HG03025 (cell line): ENCODE data around the gene TTC27.
A peak's percentile ranks its signal among the peaks of the same experiment; 100 is the strongest.

Experiments used
- ATAC-seq: cut with Tn5 transposase; IDR thresholded peaks from one replicate; pipeline ENCODE4 v1.9.1; 2021; ENCODE audit warnings: mild to moderate bottlenecking, moderate library complexity; ENCODE audit not compliant: unreplicated experiment, low FRiP score

TTC27 gene

DNA sequence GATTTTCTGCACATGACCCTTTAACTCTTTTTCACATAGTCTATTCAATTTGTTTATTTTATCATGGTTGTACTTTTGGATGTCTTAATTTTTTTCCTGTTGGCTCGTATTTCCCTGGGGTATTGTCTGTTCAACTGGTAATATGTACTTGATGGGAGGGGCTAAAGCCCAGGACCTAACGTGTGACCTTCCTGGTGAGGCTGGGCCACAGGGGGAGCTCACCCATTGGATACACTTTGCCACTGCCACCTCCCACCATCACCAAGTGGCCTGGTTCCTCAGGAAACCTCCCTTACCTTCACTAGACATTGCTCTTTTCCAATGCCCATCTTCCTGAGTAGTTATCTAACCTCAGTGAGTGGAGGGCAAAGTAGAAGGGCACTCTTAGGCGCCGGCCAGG is 175.0 kb downstream of the TTC27 start:
- ATAC-seq: no peak

DNA sequence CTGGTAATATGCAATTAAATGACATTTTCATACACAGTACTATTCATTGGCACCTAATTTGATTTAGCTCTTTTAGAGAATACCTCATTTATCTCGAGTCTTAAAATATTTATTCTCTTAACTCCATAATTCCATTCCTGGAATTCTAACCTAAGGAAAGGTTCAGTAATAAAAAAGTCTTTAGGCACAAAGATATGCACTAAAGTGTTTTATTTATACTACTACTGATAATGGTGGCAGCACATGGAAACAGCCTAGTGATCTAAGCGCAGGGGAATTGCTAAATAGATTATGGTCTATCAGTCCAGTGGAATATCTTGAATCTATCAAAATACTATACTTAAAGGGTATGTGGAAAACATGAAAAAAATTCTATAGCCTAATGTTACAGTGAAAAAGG is 176.4 kb downstream of the TTC27 start:
- ATAC-seq: no peak

DNA sequence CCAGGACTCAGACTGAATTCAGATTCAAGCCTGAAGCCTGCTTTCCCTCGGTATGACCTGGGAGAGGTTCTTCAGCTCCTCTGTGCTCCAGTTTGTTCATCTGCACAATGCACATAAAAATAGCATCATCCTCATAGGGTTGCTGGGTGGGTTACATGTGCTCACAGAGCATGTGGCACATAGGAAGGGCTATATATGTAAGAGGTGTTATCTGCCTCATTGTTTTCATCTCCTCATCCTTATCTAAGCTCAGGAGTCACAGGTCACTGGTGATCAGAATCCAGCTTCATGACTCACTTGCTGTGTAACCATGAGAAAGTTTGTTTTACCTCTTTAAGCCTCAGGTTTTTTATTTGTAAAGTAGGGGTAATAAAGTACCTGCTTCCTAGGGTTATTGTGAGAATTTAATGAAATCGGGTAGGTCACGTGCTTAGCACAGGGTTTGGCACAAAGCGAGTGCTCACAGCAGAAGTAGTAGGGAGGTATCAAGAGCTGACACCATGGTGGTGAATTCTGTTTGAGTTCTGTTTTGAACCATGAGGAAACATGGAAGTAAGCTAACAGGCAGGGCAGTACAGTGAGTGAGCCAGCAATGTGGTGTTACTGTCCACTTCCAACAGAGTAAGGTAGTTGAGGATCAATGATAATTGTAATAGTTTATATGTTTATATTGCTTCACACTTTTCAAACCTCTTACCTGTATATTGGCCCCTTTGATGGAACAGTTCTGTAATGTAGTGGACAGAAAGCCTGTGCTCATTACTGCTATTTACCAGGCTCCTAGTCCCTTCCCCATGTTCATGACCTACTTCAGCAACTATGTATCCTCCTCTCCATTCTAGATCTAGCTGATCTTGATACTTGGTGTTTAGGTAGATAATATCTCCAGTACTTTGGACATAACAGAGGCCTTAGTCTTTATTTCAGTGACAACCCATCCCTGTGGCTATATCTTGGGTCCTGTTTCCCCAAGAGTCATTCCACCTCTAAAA is 177.6 kb downstream of the TTC27 start:
- no peak for ATAC-seq

DNA sequence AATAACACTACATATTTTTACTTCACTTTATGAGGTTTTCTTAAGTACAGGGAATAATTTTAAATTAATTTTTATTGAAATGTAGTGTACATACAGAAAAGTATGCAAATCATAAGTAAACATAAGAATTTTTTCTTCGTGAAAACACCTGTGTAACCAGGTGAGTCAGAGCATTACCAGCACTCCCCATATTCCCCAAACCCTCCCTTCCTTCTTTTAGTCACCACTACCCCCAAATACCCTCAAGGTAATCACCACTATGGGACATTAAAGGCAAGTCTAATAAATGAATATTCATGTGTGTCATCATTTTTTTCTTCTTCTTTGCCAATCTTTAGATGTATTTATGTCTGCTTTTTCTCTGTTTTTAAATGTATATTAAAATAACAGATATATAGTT is 179.0 kb downstream of the TTC27 start:
- no peak for ATAC-seq

DNA sequence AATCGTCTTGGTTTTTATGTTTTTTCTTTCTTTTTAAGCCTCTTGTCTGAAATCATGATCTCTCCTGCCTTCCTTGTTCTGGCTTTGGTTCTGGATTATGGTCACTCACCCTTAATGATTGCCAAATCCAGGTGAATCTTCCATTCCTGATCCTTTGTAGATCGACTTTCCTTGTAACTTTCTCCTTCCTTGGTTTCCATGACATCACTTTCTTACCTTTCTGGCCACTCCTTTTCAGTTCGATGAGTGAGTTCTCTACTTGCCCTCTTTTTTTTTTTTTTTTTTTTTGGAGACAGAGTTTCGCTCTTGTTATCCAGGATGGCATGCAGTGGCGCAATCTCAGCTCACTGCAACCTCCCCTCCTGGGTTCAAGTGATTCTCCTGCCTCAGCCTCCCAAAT is 179.8 kb downstream of the TTC27 start:
- ATAC-seq: no peak

DNA sequence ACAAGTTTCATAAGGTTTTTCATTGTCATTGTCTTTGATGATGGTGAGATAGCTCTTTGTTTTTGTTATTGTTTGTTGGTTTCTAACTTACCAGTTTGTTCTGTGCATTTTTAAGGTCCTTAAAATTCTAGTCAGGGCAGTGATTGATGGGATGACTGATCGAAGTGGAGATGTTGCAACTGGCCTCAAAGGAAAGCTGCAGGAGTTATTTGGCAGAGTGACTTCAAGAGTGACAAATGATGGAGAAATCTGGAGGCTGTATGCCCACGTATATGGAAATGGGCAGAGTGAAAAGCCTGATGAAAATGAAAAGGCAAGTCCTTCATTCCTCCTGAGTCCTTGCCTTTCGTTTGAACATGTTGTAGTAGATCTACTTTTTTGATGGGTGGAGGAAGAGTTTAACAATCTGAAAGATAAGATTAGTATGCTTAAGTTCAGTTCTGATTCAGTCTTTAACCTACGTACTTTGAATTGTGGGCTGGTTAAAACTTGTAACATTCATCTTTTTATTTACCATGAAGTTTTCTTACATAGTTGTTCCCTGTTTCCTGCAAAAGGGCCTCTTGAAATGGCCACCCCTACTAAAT is 183.2 kb downstream of the TTC27 start:
- no peak for ATAC-seq

DNA sequence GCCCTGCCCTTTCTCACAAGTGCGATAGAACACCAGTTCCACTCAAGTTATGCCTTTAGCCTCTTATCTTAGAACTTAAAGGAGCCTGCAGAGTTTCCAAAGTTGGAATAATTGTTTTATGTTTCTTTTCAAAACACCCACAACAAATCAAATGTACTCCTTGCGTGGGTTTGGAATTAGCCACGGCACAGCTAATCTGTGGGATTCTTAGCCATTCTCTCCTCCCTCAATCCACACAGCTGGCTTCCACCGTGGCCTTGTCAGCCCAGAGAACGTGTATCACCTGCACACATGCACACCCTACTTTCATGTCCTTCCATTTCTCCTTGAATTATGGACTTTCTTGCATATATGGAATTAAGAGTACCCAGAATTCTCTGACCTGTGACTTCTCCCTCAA is 183.8 kb downstream of the TTC27 start:
- ATAC-seq: no peak

DNA sequence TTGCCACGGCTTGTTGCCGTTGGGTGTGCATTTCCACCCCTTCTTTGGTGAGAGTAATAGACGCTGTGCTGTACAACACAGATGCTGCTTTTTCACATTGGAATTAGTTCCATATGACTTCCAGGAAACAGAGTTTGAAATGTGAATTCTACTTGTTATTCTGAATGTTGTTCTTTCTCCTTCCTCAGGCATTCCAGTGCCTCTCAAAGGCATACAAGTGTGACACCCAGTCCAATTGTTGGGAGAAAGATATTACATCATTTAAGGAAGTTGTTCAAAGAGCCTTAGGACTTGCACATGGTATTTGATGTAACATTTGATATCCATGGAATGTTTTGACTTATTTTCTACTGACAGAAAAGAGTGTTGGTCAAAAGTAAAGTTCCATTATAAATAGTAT is 184.5 kb downstream of the TTC27 start:
- no peak for ATAC-seq

DNA sequence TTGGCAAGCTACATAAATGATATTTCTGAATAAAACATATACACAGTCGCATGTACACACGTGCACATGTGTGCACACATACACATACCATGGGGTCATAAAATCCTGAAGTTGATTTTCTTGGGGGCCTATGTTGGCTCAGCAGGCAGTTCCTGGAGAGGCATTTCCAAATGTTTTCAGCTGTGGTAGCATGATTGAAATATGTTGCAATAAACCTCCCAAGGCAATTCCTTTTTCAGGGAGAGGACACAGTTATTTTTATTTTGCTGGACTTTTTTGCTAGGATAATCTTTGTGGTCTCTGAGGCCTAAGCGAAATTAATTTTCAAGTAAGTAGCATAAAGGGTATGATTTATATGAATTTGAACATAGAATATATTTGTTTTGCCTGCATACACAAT is 192.2 kb downstream of the TTC27 start:
- ATAC-seq: no peak

DNA sequence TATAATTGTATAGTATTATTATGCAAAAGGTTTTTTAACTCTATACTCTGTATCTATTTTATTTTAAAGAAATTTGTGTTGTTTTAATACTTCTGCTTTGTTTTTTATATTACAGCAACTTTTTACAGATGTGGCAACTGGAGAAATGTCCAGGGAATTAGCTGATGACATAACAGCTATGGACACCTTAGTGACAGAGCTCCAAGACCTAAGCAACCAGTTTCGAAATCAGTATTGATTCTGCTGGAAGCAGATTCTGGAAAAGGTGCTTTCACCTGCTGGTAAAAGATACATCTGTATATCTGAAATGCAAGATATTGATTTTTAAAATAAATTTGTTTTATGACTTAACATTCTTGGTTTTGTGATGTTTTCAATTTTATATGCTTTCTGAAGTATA is 192.9 kb downstream of the TTC27 start:
- ATAC-seq: no peak

DNA sequence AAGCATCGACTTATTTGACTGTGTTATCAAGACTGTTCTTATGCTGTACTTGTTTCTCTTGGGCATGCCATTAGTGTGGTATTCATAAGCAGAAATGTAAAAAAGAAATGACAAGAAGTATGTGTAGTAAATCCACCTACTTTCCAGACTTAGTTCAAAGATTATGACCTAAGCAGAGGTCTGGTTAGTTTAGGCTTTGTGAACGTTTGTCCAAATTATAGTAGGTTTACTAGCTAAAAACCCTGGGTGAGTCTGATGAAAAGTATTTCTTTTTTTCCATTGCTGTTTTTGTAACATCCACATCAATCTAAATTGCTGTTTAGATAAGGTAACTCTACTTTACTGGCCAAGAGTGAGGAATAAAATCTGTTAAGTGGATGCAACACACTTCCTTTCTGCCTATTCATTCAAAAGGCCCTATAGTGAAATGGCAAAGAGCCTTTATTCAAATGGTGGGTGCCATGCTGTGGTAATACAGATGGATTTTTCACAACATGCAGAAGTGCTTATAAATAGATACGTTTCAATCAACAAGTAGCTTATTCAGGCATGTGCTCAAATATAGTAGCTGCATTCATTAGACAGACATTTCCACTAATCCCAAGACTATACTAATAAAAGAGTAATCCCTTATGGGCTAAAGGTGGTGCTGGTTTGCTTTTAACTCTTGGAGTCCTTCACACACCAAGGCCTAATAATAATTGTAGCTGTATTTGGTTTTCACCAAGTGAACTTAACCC is 196.4 kb downstream of the TTC27 start:
- ATAC-seq: no peak

DNA sequence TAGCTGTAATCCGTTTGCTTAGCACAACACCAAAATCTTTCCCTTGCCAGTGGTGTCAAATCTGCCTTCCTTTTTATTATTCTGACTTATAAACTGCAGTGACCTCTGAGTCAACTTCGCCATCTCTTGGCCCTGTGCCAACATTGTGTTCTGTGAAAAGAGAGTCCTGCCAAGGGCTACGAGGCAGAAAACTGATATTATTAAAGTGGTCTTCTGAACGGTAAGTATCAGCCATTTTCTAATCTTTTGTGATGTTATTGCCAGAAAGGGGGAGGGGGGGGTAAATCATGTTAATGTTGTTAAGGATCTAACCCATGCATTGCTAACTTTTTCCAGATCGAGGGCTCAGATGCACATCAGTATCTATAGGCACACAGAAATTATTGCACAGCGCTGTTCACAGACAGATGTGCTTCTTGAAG is 197.5 kb downstream of the TTC27 start:
- ATAC-seq: no peak

DNA sequence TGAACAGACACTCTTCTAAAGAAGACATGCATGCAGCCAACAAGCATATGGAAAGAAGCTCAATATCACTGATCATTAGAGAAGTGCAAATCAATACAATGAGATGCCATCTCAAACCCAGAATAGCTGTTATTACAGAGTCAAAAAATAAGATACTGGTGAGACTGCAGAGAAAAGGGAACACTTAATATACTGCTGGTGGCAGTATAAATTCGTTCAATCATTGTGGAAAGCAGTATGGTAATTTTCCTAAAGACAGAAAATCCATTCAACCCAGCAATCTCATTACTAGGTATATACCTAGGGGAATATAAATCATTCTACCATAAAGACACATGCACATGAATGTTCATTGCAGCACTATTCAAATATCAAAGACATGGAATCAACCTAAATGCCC is 202.3 kb downstream of the TTC27 start:
- ATAC-seq: no peak

DNA sequence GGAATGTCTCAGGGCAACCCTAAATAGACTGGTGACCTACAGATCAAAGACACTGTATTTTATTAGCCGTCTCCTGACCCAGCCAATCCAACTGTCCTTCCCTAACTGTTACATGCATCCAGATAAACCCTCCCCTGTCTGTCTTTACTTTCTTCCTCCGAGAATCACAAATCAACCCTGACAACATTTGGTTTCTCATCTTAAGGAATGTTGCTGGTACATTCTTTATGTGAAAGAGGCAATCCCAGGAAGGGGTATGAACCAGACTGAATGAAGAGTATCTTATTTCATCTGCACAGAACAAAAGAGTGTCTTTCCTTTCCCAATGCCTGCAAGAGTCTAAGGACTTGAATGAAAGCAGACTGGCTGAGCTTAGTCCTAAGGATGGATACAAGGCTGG is 205.0 kb downstream of the TTC27 start:
- ATAC-seq: no peak

DNA sequence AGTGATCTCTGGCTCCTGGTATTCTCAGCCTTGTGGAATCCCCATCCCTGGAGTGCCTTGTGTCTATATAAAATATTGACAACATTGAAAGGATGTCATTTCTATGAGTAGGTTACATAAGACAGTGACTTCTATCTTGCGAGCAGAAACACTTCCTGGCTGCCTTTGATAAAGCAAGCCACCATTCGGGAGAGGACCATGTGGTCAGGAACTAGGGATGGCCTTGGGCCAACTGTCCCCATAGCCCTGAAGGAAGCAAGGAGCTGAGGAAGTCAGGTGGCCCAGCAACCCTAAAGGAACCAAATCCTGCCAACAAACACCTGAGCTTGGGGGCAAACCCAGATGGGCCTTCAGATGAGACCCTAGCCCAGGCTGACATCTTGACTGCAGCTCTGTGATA is 205.9 kb downstream of the TTC27 start:
- no peak for ATAC-seq

DNA sequence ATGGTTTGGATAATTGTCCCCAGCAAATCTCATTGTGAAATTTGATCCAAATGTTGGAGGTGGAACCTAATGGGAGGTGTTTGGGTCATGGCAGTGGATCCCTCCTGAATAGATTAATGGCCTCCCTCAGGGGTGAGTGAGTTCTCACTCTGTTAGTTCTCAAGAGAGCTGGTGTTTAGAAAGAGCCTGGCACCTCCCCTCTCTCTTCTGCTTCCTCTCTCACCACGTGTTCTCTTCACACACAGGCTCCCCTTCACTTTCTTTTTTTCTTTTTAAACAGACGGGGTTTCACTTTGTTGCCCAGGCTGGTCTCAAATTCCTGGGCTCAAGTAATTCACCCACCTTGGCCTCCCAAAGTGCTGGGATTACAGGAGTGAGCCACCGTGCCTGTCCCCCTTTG is 207.3 kb downstream of the TTC27 start:
- ATAC-seq: no peak

DNA sequence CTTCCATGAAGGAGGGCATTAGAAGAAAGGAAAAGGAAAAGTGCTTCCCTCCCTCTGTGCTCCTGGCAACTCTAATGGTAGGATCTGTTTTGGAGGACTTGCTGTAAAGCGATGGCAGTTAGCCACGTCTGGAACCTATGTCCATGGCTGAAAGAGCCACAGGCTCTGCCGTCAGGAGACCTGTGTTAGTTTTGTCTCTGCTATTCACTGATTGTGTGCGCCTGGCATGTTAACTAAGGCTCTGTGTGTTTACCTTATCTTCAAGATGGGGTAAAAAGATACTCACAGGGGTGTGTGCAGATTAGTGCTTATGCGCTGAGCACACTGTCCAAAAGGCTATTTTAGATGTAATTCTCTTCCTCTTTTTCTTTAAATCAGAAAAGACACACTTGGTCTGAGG is 209.1 kb downstream of the TTC27 start:
- no peak for ATAC-seq

DNA sequence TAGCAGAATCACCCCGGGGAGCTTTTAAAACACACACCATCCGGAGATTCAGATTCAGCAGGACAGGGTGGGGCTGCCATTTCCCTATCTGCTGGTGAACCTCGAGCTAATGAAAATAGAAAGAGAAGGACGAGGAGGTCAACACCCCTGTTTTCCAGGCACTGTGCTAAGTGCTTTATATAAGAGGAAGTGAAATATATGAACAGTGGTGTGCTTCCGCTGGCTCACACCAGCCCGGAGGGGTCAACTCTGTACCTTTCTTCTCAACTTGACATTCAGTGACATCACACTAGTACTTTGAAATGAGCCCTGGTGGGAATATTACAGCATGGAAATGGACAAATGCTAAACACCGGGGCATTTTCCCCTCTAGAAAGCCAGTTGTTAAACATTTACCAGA is 210.6 kb downstream of the TTC27 start:
- ATAC-seq: peak; percentile 55

DNA sequence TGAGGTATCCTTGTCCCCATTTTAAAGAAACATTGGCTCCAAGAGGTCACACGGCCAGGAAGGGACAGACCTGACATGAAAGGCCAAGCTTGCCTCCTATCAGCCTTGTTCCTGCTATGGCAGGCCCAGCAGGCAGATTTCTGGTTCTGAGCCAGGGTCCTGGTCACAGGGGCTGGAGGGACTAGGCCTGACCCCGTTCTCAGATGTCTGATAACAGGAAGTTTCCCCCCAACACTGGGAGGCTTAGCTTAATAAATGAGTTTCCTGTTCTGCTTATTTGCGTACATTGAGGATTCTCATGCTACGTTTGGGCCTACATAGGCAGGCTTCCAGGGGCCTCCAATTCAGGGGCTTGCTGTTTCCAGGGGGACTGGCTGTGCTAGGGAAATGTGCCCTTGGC is 211.1 kb downstream of the TTC27 start:
- ATAC-seq: no peak

DNA sequence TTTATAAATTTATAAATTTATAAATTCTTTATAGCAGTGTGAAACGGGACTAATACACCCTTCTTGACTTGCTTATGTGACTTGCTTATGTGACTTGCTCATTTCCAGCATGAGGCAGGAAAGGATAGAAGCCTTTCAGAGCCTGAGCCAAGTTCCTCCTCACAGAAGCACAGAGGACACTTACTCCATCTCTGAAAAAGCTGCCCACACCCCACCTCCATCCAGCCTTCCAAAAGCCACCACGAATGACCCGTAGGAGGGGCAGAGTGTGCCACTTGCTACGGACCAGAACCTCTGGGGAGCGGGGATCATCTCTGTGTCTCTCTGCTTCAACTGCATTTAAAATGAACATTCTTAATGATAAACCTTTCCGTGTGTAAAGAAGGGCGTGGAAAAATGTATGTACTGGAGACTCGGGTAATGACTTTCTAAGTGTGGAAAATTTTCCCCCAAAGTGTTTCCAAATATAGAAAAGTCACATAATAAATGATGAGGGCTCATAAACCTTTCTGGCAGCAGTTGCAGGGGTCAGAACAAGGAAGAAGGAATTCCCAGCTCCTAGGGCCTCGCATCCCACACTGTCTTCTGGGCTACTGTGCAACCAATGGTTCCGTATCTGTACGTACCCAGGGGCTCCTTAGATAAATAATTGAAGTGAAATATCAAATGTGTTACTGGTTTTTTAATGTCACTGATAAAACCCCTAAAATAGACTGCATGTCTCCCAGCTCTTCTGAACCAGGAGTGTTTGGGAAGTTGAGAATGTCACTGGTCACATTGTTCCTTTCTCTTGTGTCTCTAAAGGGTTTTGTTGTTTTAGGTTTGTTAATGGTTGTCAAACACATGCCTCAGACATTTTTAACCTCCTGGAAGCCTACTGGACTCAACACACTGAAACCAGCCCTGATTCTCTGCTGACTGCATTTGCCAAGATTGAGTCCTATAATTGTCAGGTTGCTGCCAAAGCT is 214.4 kb downstream of the TTC27 start:
- no peak for ATAC-seq
